HFFc6 (cell line): ENCODE data around the gene RGS4. TPM values are rescaled to one million over a fixed set of nuclear protein-coding genes. Genes with fewer than 3 reads are reported as not detected.

ENCODE experiments used
- DNase-seq: peaks from one replicate; pipeline ENCODE4 v3.0.0-alpha.2; 2018
- H3K27ac Mint-ChIP-seq: 2 replicates; pipeline ENCODE4 v1.8.0; 2020; ENCODE audit warnings: mild to moderate bottlenecking, mixed read lengths
- H3K27me3 Mint-ChIP-seq: 2 replicates; pipeline ENCODE4 v1.8.0; 2021; ENCODE audit warnings: mild to moderate bottlenecking, moderate library complexity, mixed read lengths; ENCODE audit not compliant: insufficient read depth
- H3K36me3 Mint-ChIP-seq: 2 replicates; pipeline ENCODE4 v1.8.0; 2021; ENCODE audit warnings: low read depth, mixed read lengths
- H3K4me1 Mint-ChIP-seq: 2 replicates; pipeline ENCODE4 v1.8.0; 2020; ENCODE audit warnings: low read depth, mixed read lengths
- H3K4me3 Mint-ChIP-seq: 2 replicates; pipeline ENCODE4 v1.8.0; 2020; ENCODE audit warnings: mild to moderate bottlenecking, moderate library complexity, mixed read lengths
- H3K9me3 Mint-ChIP-seq: 2 replicates; pipeline ENCODE4 v1.8.0; 2020; ENCODE audit warnings: mild to moderate bottlenecking, mixed read lengths
- total RNA-seq, 6 experiments: library from RNA; stranded (reverse); fragmentation: NEBNext Ultra II Directional; extraction: Animal tissue kit (Norgen Biotek cat#: 25700); gene quantifications; 2 replicates in 1 of 6; 3 replicates in 5 of 6; pipeline ENCODE4 v1.2.3, GENCODE V29; 2021
- TF ChIP-seq, protein P1 (sequence below): fragments of 200-600 bp; sonication (generic); IDR thresholded peaks from 2 replicates; pipeline ENCODE4 v1.5.0; 2021; ENCODE audit warnings: antibody characterized with exemption, mild to moderate bottlenecking

RGS4 gene
- total RNA-seq, 6 experiments from 2014 or later, result 32.3 to 48.6 (median 37.3) TPM

DNA sequence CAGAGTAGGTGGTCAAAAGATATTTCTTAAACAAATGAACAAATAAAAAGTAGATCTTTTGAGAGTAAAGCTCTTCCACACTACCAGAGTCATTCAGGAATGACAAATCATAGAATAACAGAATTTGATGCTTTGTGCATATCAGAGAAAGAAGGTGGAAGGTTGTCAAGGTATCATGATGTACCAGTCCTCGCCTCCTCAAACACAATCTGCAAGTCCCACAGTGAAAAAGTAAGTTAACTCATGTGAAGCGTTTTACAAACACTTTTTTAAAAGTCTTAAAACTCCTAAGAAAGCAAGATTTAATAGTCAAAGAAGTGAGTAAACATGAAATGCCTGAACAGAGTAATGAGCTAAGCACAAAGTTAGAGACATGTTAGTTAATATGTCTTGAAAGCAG is 2.5 kb upstream of the RGS4 start:
- H3K4me3 Mint-ChIP-seq, result no peak overlapping the region
- peaks cover 37% of the 10 kb centered on the region for H3K4me1 Mint-ChIP-seq
- H3K36me3 Mint-ChIP-seq, result peaks cover 7% of the 10 kb centered on the region; the same call in 1 of the 2 replicates
- H3K9me3 Mint-ChIP-seq, result no peaks in the 10 kb centered on the region
- TF ChIP-seq, protein P1, sequence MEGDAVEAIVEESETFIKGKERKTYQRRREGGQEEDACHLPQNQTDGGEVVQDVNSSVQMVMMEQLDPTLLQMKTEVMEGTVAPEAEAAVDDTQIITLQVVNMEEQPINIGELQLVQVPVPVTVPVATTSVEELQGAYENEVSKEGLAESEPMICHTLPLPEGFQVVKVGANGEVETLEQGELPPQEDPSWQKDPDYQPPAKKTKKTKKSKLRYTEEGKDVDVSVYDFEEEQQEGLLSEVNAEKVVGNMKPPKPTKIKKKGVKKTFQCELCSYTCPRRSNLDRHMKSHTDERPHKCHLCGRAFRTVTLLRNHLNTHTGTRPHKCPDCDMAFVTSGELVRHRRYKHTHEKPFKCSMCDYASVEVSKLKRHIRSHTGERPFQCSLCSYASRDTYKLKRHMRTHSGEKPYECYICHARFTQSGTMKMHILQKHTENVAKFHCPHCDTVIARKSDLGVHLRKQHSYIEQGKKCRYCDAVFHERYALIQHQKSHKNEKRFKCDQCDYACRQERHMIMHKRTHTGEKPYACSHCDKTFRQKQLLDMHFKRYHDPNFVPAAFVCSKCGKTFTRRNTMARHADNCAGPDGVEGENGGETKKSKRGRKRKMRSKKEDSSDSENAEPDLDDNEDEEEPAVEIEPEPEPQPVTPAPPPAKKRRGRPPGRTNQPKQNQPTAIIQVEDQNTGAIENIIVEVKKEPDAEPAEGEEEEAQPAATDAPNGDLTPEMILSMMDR, result no peak
- H3K27ac Mint-ChIP-seq, result no peak overlapping the region
- no peaks in the 10 kb centered on the region; the same call in none of the 2 replicates for H3K27me3 Mint-ChIP-seq
- DNase-seq, result no peak

DNA sequence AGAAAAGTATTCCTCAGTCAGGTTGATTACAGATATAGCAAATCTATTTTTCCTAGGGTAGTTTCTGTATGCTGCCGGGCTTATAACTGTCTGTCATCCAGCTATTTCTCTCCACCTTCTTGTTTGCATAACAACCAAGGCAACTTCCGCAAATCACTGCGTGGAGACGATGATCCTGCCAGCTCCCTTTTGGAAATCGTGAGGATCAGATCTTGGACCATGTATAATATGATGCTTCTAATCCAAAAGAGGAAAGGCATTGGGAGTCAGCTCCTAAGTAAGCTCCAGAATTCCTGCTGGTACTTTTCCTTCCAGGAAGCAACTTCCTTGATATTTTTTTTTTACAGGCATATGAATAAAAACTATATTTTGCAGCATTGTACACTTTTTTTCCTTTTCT is 445 bp upstream of the RGS4 start:
- peak overlapping the region; percentile 90 for H3K4me3 Mint-ChIP-seq
- no peaks in the 10 kb centered on the region for H3K9me3 Mint-ChIP-seq
- no peaks in the 10 kb centered on the region; the same call in none of the 2 replicates for H3K27me3 Mint-ChIP-seq
- DNase-seq, result peak; percentile 47
- H3K36me3 Mint-ChIP-seq, result peaks cover 21% of the 10 kb centered on the region
- peaks cover 57% of the 10 kb centered on the region for H3K4me1 Mint-ChIP-seq
- TF ChIP-seq, protein P1, result no peak
- H3K27ac Mint-ChIP-seq, result peak overlapping the region; percentile 89

DNA sequence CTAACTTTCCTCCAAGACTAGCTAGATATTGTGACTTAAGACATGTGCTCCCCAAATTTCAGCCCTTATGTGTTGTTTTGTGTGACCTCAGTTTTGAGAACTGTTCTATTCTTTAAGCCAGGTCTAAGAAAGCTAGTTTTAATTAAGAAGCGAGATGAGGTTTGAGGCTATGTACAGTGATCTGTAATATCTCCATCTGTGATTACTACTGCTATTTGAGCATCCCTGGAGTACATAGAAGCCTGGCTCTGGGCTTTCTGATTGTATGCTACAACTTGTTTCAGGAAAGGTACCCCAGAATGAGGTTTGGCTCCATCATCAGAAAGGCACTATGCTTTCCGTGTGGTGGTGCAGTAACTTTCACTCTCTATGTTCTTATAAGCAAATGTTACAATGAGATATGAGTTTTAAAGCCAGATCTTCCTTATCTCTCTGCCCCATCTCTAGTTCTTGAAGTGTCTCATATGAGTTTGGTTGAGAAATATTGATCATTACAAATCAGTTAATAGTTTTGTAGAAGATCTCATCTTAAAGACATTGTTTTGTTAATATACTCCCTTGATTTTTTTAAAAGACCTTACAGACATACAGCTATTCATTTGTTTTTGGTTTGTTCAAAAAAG is 605 bp downstream of the RGS4 start:
- Mint-ChIP-seq H3K36me3 (peaks cover 32% of the 10 kb centered on the region), H3K9me3 (no peaks in the 10 kb centered on the region), H3K27ac (peak overlapping the region; percentile 89), H3K27me3 (no peaks in the 10 kb centered on the region; the same call in none of the 2 replicates), H3K4me1 (peaks cover 66% of the 10 kb centered on the region), H3K4me3 (peak overlapping the region; percentile 90)
- no peak for DNase-seq
- TF ChIP-seq, protein P1, result no peak

DNA sequence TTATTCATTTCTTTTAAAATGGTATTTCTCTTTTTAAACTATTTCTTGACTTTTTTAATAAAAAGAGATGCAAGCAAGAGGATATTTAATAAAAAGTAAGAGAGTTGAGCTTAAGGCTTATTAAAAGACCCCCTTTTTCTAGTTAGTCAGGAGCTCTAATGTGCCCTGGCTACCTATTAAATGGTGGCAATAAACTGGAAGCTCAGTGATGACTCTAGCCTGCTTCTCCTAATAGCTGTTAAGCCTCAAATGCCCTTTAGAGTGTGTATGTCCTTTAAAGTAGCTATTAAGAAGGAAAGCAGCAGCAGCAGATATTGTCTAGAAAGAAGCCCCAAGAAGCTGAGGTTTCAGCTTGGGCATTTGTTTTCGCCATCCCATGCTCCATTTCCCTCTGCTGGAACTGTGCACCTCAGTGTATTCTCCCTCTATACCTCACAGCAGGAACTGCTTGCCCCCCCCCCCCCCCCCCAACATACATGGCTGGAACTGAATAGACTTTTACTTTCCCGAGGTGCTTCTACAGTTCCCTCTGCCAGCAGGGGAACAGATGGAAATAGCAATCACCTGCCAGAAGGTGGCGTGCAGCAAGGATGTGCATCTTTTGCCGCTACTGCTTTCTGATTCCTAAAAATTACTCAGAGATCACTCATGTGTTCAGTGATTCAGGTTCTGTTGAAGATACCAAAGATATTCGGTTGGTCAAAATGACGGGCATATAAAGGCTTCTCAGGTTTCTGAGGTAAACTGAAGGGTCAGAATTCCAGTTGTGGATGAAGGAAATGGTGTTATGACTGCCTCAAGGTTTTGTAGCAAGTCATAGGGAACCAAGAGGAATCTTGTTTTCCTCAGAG is 2.5 kb downstream of the RGS4 start:
- H3K27me3 Mint-ChIP-seq, result no peaks in the 10 kb centered on the region; the same call in 1 of the 2 replicates
- peak overlapping the region; percentile 90 for H3K4me3 Mint-ChIP-seq
- H3K36me3 Mint-ChIP-seq, result peaks cover 46% of the 10 kb centered on the region
- peak; percentile 93 for DNase-seq
- no peaks in the 10 kb centered on the region for H3K9me3 Mint-ChIP-seq
- TF ChIP-seq, protein P1, result peak; percentile 84
- H3K27ac Mint-ChIP-seq, result peak overlapping the region; percentile 82
- peaks cover 77% of the 10 kb centered on the region for H3K4me1 Mint-ChIP-seq

DNA sequence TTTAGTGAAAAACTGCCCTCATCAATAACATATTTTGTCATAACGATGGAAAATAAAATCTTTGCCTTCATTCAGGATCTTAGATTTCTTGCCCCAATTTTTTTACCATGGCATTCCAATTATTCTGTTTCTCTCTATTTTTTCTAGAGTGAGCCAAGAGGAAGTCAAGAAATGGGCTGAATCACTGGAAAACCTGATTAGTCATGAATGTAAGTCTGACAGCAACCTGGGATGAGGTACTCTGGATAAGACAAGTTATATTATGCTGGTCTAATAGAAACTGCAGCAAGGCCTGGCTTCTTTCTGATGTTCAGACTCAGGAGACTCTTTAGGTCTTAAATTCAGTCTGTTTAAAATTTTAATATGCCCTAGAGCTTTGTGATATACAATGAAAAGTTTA is 3.5 kb downstream of the RGS4 start:
- H3K27ac Mint-ChIP-seq, result peak overlapping the region; percentile 56
- H3K9me3 Mint-ChIP-seq, result no peaks in the 10 kb centered on the region
- peaks cover 52% of the 10 kb centered on the region for H3K36me3 Mint-ChIP-seq
- TF ChIP-seq, protein P1, result no peak
- peaks cover 81% of the 10 kb centered on the region for H3K4me1 Mint-ChIP-seq
- peak overlapping the region; percentile 90 for H3K4me3 Mint-ChIP-seq
- no peaks in the 10 kb centered on the region; the same call in 1 of the 2 replicates for H3K27me3 Mint-ChIP-seq
- DNase-seq, result peak; percentile 42
